Limb (tissue), 2 donors: ENCODE results near the gene ACSS2.

Source experiments
- DNase-seq, 2 donors: peaks; one replicate each; pipeline ENCODE4 v3.0.0-alpha.2; 2016; ENCODE audit errors: extremely low spot score in 2 of 2

The ACSS2 gene

GRCh38 chr20:34915131-34915530 is 38.7 kb downstream of the ACSS2 start:
- DNase-seq = no peak

GRCh38 chr20:34915749-34916455 is 39.5 kb downstream of the ACSS2 start:
- no peak for DNase-seq

- DNase-seq = no peak
These were observed 40.5 kb downstream of the ACSS2 start for GRCh38 chr20:34916774-34917354.

GRCh38 chr20:34920055-34920454 is 43.6 kb downstream of the ACSS2 start:
- DNase-seq = no peak

- no peak for DNase-seq
These were observed 45.0 kb downstream of the ACSS2 start for GRCh38 chr20:34921436-34921835.

GRCh38 chr20:34922654-34923381 is 46.4 kb downstream of the ACSS2 start:
- no peak for DNase-seq

- DNase-seq = no peak
These were observed 47.0 kb downstream of the ACSS2 start for GRCh38 chr20:34923414-34923813.

- no peak for DNase-seq
These were observed 48.9 kb downstream of the ACSS2 start for GRCh38 chr20:34925341-34925740.

GRCh38 chr20:34925981-34926380 is 49.6 kb downstream of the ACSS2 start:
- DNase-seq = no peak

- DNase-seq = no peak
These were observed 50.2 kb downstream of the ACSS2 start for GRCh38 chr20:34926581-34926980.

- DNase-seq = no peak
These were observed 51.3 kb downstream of the ACSS2 start for GRCh38 chr20:34927736-34928135.

- DNase-seq = no peak
These were observed 52.0 kb downstream of the ACSS2 start for GRCh38 chr20:34928411-34928810.

GRCh38 chr20:34931771-34932170 is 55.4 kb downstream of the ACSS2 start:
- no peak for DNase-seq

- peak in 1 of 2 donors; percentile 5 for DNase-seq
These were observed 62.2 kb downstream of the ACSS2 start for GRCh38 chr20:34938466-34939163.

- no peak for DNase-seq
These were observed 63.7 kb downstream of the ACSS2 start for GRCh38 chr20:34940081-34940481.

- DNase-seq = no peak
These were observed 64.8 kb downstream of the ACSS2 start for GRCh38 chr20:34941226-34941625.

GRCh38 chr20:34942301-34942700 is 65.9 kb downstream of the ACSS2 start:
- DNase-seq = no peak

- DNase-seq = no peak
These were observed 67.6 kb downstream of the ACSS2 start for GRCh38 chr20:34943808-34944567.

GRCh38 chr20:34945315-34946077 is 69.1 kb downstream of the ACSS2 start:
- DNase-seq = no peak

GRCh38 chr20:34946661-34947060 is 70.2 kb downstream of the ACSS2 start:
- DNase-seq = no peak

- DNase-seq = no peak
These were observed 70.9 kb downstream of the ACSS2 start for GRCh38 chr20:34947336-34947735.
